Measurements from ENCODE around the gene IL6R.
"Not testable (repeated sequence)": the region's sequence is repeated elsewhere in the genome, so short reads cannot be mapped to it uniquely, and the experiment has no call there.

IL6R gene

GRCh38 chr1:154483941-154484803, 79.0 kb downstream of the IL6R start:
- peak; percentile 85 for DNase-seq (ENCODE audit: low spot score)

GRCh38 chr1:154485106-154485505, 80.0 kb downstream of the IL6R start:
- DNase-seq (ENCODE audit: low spot score) = no peak

GRCh38 chr1:154485910-154486496, 80.9 kb downstream of the IL6R start:
- DNase-seq (ENCODE audit: low spot score) = no peak

- DNase-seq (ENCODE audit: low spot score) = not testable (repeated sequence)
Measured at GRCh38 chr1:154486756-154487155, 81.6 kb downstream of the IL6R start.

- DNase-seq (ENCODE audit: low spot score) = no peak
Measured at GRCh38 chr1:154488922-154489321, 83.8 kb downstream of the IL6R start.

GRCh38 chr1:154489695-154490274, 84.6 kb downstream of the IL6R start:
- no peak for DNase-seq (ENCODE audit: low spot score)

- DNase-seq (ENCODE audit: low spot score) = no peak
Measured at GRCh38 chr1:154490317-154490716, 85.2 kb downstream of the IL6R start.

- DNase-seq (ENCODE audit: low spot score) = no peak
Measured at GRCh38 chr1:154492115-154492514, 87.0 kb downstream of the IL6R start.

- no peak for DNase-seq (ENCODE audit: low spot score)
Measured at GRCh38 chr1:154493276-154493675, 88.1 kb downstream of the IL6R start.

GRCh38 chr1:154495496-154496273, 90.5 kb downstream of the IL6R start:
- no peak for DNase-seq (ENCODE audit: low spot score)

- DNase-seq (ENCODE audit: low spot score) = no peak
Measured at GRCh38 chr1:154496383-154496782, 91.2 kb downstream of the IL6R start.

GRCh38 chr1:154497026-154497806, 92.1 kb downstream of the IL6R start:
- no peak for DNase-seq (ENCODE audit: low spot score)

- DNase-seq (ENCODE audit: low spot score) = peak; percentile 9
Measured at GRCh38 chr1:154499446-154499845, 94.3 kb downstream of the IL6R start.

GRCh38 chr1:154500533-154500932, 95.4 kb downstream of the IL6R start:
- no peak for DNase-seq (ENCODE audit: low spot score)

GRCh38 chr1:154501423-154502065, 96.4 kb downstream of the IL6R start:
- no peak for DNase-seq (ENCODE audit: low spot score)

- no peak for DNase-seq (ENCODE audit: low spot score)
Measured at GRCh38 chr1:154502066-154502743, 97.1 kb downstream of the IL6R start, which contains the start of the genes SHE and TDRD10. Gene SHE, minus strand, starts transcription at chr1:154502412. Its CDS starts 386 bp downstream, at chr1:154502026. Gene TDRD10, plus strand, starts transcription at chr1:154502219. Its CDS starts 4,685 bp downstream, at chr1:154506904.

- no peak for DNase-seq (ENCODE audit: low spot score)
Measured at GRCh38 chr1:154502744-154503115, 97.6 kb downstream of the IL6R start.

- DNase-seq (ENCODE audit: low spot score) = no peak
Measured at GRCh38 chr1:154503898-154504297, 98.8 kb downstream of the IL6R start.

GRCh38 chr1:154512760-154513159, 107.6 kb downstream of the IL6R start:
- DNase-seq (ENCODE audit: low spot score) = no peak

GRCh38 chr1:154514066-154514553, 109.0 kb downstream of the IL6R start:
- no peak for DNase-seq (ENCODE audit: low spot score)
